Parathyroid adenoma (tissue), 2 donors: ENCODE results near the gene INPP4A.

ENCODE experiments used
- H2AFZ ChIP-seq: fragments of 300-600 bp; sonication (generic); one replicate; pipeline ENCODE4 v1.7.0; 2017; ENCODE audit warnings: antibody characterized with exemption, mild to moderate bottlenecking
- H3K27ac ChIP-seq: fragments of 300-600 bp; sonication (generic); one replicate; pipeline ENCODE4 v1.7.0; 2017
- H3K27me3 ChIP-seq: fragments of 300-600 bp; sonication (generic); one replicate; pipeline ENCODE4 v1.7.0; 2017; ENCODE audit warnings: low read length; ENCODE audit not compliant: control insufficient read depth, insufficient read depth
- H3K36me3 ChIP-seq: fragments of 300-600 bp; sonication (generic); one replicate; pipeline ENCODE4 v1.7.0; 2017; ENCODE audit warnings: low read length; ENCODE audit not compliant: control insufficient read depth, insufficient read depth
- H3K4me1 ChIP-seq: fragments of 300-600 bp; sonication (generic); one replicate; pipeline ENCODE4 v1.7.0; 2017; ENCODE audit warnings: control low read depth
- H3K4me2 ChIP-seq: fragments of 300-600 bp; sonication (generic); one replicate; pipeline ENCODE4 v1.7.0; 2017; ENCODE audit warnings: low read length
- H3K4me3 ChIP-seq: fragments of 300-600 bp; sonication (generic); one replicate; pipeline ENCODE4 v1.7.0; 2017; ENCODE audit warnings: low read depth, low read length
- H3K79me2 ChIP-seq: fragments of 300-600 bp; sonication (generic); one replicate; pipeline ENCODE4 v1.7.0; 2017; ENCODE audit warnings: control low read depth
- H3K9ac ChIP-seq: fragments of 300-600 bp; sonication (generic); one replicate; pipeline ENCODE4 v1.7.0; 2017; ENCODE audit warnings: mild to moderate bottlenecking
- H3K9me3 ChIP-seq: fragments of 300-600 bp; sonication (generic); one replicate; pipeline ENCODE4 v1.7.0; 2017; ENCODE audit warnings: low read length; ENCODE audit not compliant: control insufficient read depth
- TF ChIP-seq, protein P1 (sequence below): fragments of 300-600 bp; sonication (generic); IDR thresholded peaks from one replicate; pipeline ENCODE4 v1.7.0; 2017; ENCODE audit warnings: antibody characterized with exemption, mild to moderate bottlenecking
- donor health status: primary hyperparathyroidism.

INPP4A gene

GRCh38 chr2:98534761-98535160 is 90.1 kb downstream of the INPP4A start:
- Histone ChIP-seq H3K9me3 (no peaks in the 10 kb centered on the region), H3K36me3 (no peaks in the 10 kb centered on the region), H2AFZ (no peak overlapping the region), H3K9ac (no peak overlapping the region), H3K4me2 (no peak overlapping the region), H3K4me3 (no peak overlapping the region), H3K4me1 (no peaks in the 10 kb centered on the region), H3K27ac (no peak overlapping the region), H3K79me2 (no peaks in the 10 kb centered on the region), H3K27me3 (no peaks in the 10 kb centered on the region)
- TF ChIP-seq, protein P1, sequence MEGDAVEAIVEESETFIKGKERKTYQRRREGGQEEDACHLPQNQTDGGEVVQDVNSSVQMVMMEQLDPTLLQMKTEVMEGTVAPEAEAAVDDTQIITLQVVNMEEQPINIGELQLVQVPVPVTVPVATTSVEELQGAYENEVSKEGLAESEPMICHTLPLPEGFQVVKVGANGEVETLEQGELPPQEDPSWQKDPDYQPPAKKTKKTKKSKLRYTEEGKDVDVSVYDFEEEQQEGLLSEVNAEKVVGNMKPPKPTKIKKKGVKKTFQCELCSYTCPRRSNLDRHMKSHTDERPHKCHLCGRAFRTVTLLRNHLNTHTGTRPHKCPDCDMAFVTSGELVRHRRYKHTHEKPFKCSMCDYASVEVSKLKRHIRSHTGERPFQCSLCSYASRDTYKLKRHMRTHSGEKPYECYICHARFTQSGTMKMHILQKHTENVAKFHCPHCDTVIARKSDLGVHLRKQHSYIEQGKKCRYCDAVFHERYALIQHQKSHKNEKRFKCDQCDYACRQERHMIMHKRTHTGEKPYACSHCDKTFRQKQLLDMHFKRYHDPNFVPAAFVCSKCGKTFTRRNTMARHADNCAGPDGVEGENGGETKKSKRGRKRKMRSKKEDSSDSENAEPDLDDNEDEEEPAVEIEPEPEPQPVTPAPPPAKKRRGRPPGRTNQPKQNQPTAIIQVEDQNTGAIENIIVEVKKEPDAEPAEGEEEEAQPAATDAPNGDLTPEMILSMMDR, result no peak

DNA sequence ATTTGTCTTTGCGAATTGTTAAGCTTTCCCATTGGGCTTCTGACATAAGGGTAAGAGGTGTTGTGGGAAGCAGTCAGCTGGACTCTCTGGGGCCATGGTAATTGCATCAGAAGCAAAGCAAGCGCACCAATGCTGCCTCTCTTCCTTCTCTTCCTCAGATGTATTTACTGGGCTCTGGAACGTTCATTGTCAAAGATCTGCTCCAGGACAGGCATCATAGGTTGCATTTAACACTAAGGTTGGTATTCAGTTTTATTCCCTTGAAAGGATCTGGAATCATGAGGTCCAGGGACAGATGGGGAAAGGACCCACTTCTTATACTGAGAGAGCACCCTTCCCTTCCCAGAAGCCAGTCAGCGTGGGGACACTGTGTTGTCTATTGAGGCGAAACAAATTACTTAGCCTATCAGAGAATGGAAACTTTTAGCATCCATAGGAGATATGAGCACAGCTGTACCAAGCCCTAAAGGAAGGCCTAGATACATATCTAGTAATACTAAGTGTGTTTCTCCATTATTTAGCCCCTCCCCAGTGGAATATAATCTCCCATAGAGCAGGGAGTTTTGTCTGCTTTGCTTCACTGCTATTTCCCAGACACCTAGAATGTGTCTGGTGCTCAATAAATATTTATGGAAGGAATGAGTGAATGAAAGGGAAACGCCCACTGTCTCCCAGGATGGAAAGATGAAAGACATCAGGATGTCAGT is 91.5 kb downstream of the INPP4A start:
- H3K79me2 ChIP-seq, result no peaks in the 10 kb centered on the region
- no peaks in the 10 kb centered on the region for H3K27me3 ChIP-seq
- H2AFZ ChIP-seq, result no peak overlapping the region
- H3K4me2 ChIP-seq, result no peak overlapping the region
- H3K36me3 ChIP-seq, result no peaks in the 10 kb centered on the region
- no peak overlapping the region for H3K9ac ChIP-seq
- TF ChIP-seq, protein P1, result no peak
- no peak overlapping the region for H3K4me3 ChIP-seq
- no peak overlapping the region for H3K27ac ChIP-seq
- no peaks in the 10 kb centered on the region for H3K9me3 ChIP-seq
- H3K4me1 ChIP-seq, result no peaks in the 10 kb centered on the region

DNA sequence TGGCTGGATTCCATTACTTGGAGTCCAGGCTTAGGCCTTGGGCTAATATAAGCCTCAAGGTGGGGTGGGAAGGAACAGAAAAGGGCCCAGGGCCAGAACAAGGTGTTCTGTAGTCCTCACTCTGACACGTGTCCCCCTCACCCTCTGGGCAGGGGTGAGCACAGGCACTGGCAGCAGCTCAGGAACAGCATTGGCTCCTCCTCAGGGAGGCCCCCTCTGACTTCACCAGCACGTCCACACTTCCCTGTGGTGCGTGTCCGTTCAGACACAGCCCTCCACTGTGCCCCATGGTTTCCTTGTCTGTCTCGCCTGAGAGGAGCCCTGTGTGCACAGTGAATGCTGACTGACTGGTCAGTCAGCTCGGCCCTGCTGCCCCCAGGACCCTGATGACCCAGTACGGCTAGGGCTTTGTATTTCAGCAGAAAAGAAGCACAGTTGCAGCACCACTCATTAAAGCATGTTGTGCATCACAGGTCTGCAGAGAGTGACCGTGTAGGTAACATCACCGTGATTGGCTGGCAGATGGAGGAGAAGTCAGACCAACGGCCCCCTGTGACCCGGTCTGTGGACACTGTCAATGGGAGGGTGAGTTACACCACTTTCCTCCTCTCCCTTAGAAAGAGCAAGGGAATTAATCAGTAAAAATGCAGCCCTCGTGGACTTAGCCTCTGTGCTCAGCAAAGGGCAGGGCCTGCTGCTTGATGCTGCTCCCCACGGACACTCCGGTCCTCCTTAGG is 92.9 kb downstream of the INPP4A start:
- H2AFZ ChIP-seq, result no peak overlapping the region
- H3K4me3 ChIP-seq, result no peak overlapping the region
- no peak overlapping the region for H3K9ac ChIP-seq
- H3K4me2 ChIP-seq, result no peak overlapping the region
- TF ChIP-seq, protein P1, result no peak
- no peaks in the 10 kb centered on the region for H3K4me1 ChIP-seq
- no peaks in the 10 kb centered on the region for H3K27me3 ChIP-seq
- H3K9me3 ChIP-seq, result no peaks in the 10 kb centered on the region
- no peaks in the 10 kb centered on the region for H3K36me3 ChIP-seq
- H3K27ac ChIP-seq, result no peak overlapping the region
- no peaks in the 10 kb centered on the region for H3K79me2 ChIP-seq

- no peak overlapping the region for H3K4me3 ChIP-seq
- no peaks in the 10 kb centered on the region for H3K9me3 ChIP-seq
- no peaks in the 10 kb centered on the region for H3K79me2 ChIP-seq
- no peak overlapping the region for H3K27ac ChIP-seq
- no peak overlapping the region for H3K4me2 ChIP-seq
- H3K27me3 ChIP-seq, result no peaks in the 10 kb centered on the region
- H3K9ac ChIP-seq, result no peak overlapping the region
- no peak overlapping the region for H2AFZ ChIP-seq
- no peaks in the 10 kb centered on the region for H3K4me1 ChIP-seq
- TF ChIP-seq, protein P1, result no peak
- no peaks in the 10 kb centered on the region for H3K36me3 ChIP-seq
Measured at GRCh38 chr2:98538280-98539041, 93.8 kb downstream of the INPP4A start.
